Keratinocyte (primary cell): Measurements from ENCODE around the gene HOMER3.

ENCODE experiments used
- EZH2 ChIP-seq: IDR thresholded peaks from one replicate; pipeline ENCODE4 v1.6.1; 2012; ENCODE audit warnings: inconsistent platforms, mild to moderate bottlenecking, low read length, moderate library complexity
- TF ChIP-seq, protein P1 (sequence below), 3 experiments: IDR thresholded peaks in 1 of 3; conservative IDR thresholded peaks in 1 of 3; optimal IDR thresholded peaks in 1 of 3; 2 replicates in 2 of 3; 3 replicates in 1 of 3; pipeline versions ENCODE3 to v1.5.1; 2011; ENCODE audit warnings: low read length in 3 of 3, mild to moderate bottlenecking in 3 of 3, moderate library complexity in 2 of 3, control low read depth in 1 of 3, inconsistent platforms in 1 of 3; ENCODE audit not compliant: insufficient read depth in 2 of 3; ENCODE audit errors: extremely low read depth in 1 of 3

DNA sequence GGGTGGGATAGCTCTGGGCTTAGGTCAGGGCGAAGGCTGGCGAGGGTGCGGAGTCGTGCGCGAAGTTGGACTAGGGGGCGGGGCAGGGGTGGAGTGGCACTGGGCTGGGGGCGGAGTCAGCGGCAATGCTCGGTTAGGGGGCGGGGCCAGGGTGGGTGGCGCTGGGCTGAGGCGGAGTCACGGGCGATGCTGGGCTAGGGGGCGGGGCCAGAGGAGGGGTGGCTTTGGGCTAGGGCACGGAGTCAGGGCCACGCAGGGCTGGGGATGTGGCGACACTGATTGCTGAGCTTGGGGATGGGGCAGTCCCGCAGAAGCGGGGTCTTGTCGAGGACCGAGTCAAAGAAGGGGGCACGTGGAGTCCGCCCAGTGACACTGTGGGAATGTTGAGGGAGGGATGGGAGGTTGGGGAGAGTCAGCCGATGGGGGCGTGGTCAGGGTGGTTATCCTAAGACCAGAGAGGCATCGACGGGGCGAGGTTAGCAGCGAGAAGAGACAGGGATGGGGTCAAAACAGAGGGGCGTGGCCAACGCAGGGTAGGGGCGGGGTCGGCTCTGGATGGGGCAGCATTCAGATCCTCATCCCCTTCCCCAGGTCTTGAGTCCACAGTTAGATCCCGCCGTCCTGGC lies 8.7 kb downstream of the HOMER3 start:
- TF ChIP-seq, protein P1, sequence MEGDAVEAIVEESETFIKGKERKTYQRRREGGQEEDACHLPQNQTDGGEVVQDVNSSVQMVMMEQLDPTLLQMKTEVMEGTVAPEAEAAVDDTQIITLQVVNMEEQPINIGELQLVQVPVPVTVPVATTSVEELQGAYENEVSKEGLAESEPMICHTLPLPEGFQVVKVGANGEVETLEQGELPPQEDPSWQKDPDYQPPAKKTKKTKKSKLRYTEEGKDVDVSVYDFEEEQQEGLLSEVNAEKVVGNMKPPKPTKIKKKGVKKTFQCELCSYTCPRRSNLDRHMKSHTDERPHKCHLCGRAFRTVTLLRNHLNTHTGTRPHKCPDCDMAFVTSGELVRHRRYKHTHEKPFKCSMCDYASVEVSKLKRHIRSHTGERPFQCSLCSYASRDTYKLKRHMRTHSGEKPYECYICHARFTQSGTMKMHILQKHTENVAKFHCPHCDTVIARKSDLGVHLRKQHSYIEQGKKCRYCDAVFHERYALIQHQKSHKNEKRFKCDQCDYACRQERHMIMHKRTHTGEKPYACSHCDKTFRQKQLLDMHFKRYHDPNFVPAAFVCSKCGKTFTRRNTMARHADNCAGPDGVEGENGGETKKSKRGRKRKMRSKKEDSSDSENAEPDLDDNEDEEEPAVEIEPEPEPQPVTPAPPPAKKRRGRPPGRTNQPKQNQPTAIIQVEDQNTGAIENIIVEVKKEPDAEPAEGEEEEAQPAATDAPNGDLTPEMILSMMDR (optimal IDR thresholded peaks at IDR 0.05 in 1 of 3, IDR thresholded peaks at IDR 0.05 in 1 of 3, conservative IDR thresholded peaks at IDR 0.05 in 1 of 3; ENCODE audit: extremely low read depth in 1 of 3, insufficient read depth in 2 of 3, low read length in 3 of 3) = no peak
- no peak for TF ChIP-seq EZH2
